ENCODE results near the gene TENM3.
A peak's percentile ranks its signal among the peaks of the same experiment; 100 is the strongest.

Gene TENM3

GRCh38 chr4:182562350-182562749 lies 319.1 kb downstream of the TENM3 start:
- Histone ChIP-seq H3K4me3 (ENCODE audit: low read depth, low read length) (no peak overlapping the region), H3K4me1 (peaks cover 18% of the 10 kb centered on the region), H3K27me3 (no peaks in the 10 kb centered on the region), H3K36me3 (no peaks in the 10 kb centered on the region), H3K9me3 (no peaks in the 10 kb centered on the region)
- DNase-seq: no peak
- no peak for TF ChIP-seq CTCF (IDR thresholded peaks at IDR 0.05; ENCODE audit: low read depth, low read length)

- no peaks in the 10 kb centered on the region for H3K9me3 ChIP-seq
- no peak for TF ChIP-seq CTCF (IDR thresholded peaks at IDR 0.05; ENCODE audit: low read depth, low read length)
- H3K36me3 ChIP-seq: no peaks in the 10 kb centered on the region
- H3K4me3 ChIP-seq (ENCODE audit: low read depth, low read length): no peak overlapping the region
- H3K4me1 ChIP-seq: peaks cover 4% of the 10 kb centered on the region
- H3K27me3 ChIP-seq: no peaks in the 10 kb centered on the region
- no peak for DNase-seq
These were observed 321.6 kb downstream of the TENM3 start for GRCh38 chr4:182564724-182565369.

GRCh38 chr4:182567119-182567518 lies 323.9 kb downstream of the TENM3 start:
- peaks cover 4% of the 10 kb centered on the region for H3K4me1 ChIP-seq
- no peak for DNase-seq
- no peaks in the 10 kb centered on the region for H3K9me3 ChIP-seq
- H3K36me3 ChIP-seq: no peaks in the 10 kb centered on the region
- no peaks in the 10 kb centered on the region for H3K27me3 ChIP-seq
- TF ChIP-seq CTCF (IDR thresholded peaks at IDR 0.05; ENCODE audit: low read depth, low read length): no peak
- no peak overlapping the region for H3K4me3 ChIP-seq (ENCODE audit: low read depth, low read length)

- H3K27me3 ChIP-seq: no peaks in the 10 kb centered on the region
These were observed 326.4 kb downstream of the TENM3 start for GRCh38 chr4:182569561-182569960.

GRCh38 chr4:182574706-182575105 lies 331.5 kb downstream of the TENM3 start:
- Histone ChIP-seq H3K27me3 (no peaks in the 10 kb centered on the region), H3K4me3 (ENCODE audit: low read depth, low read length) (peak overlapping the region; percentile 52), H3K4me1 (peaks cover 23% of the 10 kb centered on the region), H3K9me3 (no peaks in the 10 kb centered on the region), H3K36me3 (no peaks in the 10 kb centered on the region)
- TF ChIP-seq CTCF (IDR thresholded peaks at IDR 0.05; ENCODE audit: low read depth, low read length): no peak
- DNase-seq: no peak

More at GRCh38 chr4:182569561-182569960, 326.4 kb downstream of the TENM3 start:
- H3K4me3 ChIP-seq (ENCODE audit: low read depth, low read length): no peak overlapping the region
- no peak for TF ChIP-seq CTCF (IDR thresholded peaks at IDR 0.05; ENCODE audit: low read depth, low read length)
- DNase-seq: no peak
- peaks cover 7% of the 10 kb centered on the region for H3K4me1 ChIP-seq
- H3K9me3 ChIP-seq: no peaks in the 10 kb centered on the region
- H3K36me3 ChIP-seq: no peaks in the 10 kb centered on the region

GRCh38 chr4:182575225-182575624 lies 332.0 kb downstream of the TENM3 start:
- no peaks in the 10 kb centered on the region for H3K9me3 ChIP-seq
- peak overlapping the region; percentile 52 for H3K4me3 ChIP-seq (ENCODE audit: low read depth, low read length)
- peak; percentile 23 for TF ChIP-seq CTCF (IDR thresholded peaks at IDR 0.05; ENCODE audit: low read depth, low read length)
- H3K4me1 ChIP-seq: peaks cover 19% of the 10 kb centered on the region
- H3K27me3 ChIP-seq: no peaks in the 10 kb centered on the region
- H3K36me3 ChIP-seq: no peaks in the 10 kb centered on the region
- DNase-seq: peak; percentile 37

Measured in BE2C (cell line).